GM12878 (cell line): ENCODE results near the gene KLHL22. TPM values are rescaled to one million over a fixed set of nuclear protein-coding genes. Genes with fewer than 3 reads are reported as not detected.

Experiments
- ATAC-seq: fragments of 200-7000 bp; cut with Tn5 transposase; 3 replicates; pipeline ENCODE4 v1.9.1; 2020; ENCODE audit warnings: mild to moderate bottlenecking, moderate library complexity
- BruUV-seq: library from RNA; stranded (reverse); fragments of 400-500 nt; replicated peaks from 2 replicates; lab custom pipeline; 2021; lab: Mats Ljungman, UMichigan
- CTCF ChIA-PET: fragments of 300-600 bp; sonication (Branson Sonifier 250); formaldehyde crosslinking; extraction: SDS; loops from one replicate; lab custom pipeline; 2021; ENCODE audit warnings: inconsistent platforms; lab: Yijun Ruan, JAX
- POLR2A ChIA-PET: fragments of 350-600 bp; formaldehyde crosslinking; extraction: SDS; loops from one replicate; lab custom pipeline; 2021; ENCODE audit warnings: inconsistent platforms; lab: Charles Lee
- RAD21 ChIA-PET: fragments of 300-600 bp; sonication (Branson Sonifier 250); formaldehyde crosslinking; loops from one replicate; lab custom pipeline; 2023; ENCODE audit warnings: antibody characterized with exemption; ENCODE audit not compliant: unreplicated experiment; lab: Charles Lee
- SMC1A ChIA-PET: fragments of 300-600 bp; sonication (Branson Sonifier 250); formaldehyde crosslinking; loops from one replicate; lab custom pipeline; 2023; ENCODE audit not compliant: unreplicated experiment, uncharacterized antibody; lab: Charles Lee
- DNase-seq: peaks from one replicate; pipeline ENCODE4 v3.0.0-alpha.2; 2011; ENCODE audit warnings: low read depth, low spot score
- FAIRE-seq: peaks from 3 replicates; lab custom pipeline; 2011; peaks lifted over from hg19 to GRCh38; lab: Jason Lieb, UNC
- H2AFZ ChIP-seq: 2 replicates; pipeline ENCODE4 v1.6.0; 2011; ENCODE audit warnings: low read depth, low read length, control low read depth; ENCODE audit not compliant: control insufficient read depth
- H3K27ac ChIP-seq: 2 replicates; pipeline ENCODE4 v1.5.1; 2011; ENCODE audit warnings: control low read depth; ENCODE audit not compliant: control insufficient read depth, insufficient read depth
- H3K27me3 ChIP-seq, 2 experiments: replicated peaks in 1 of 2; 2 replicates each; pipeline versions ENCODE4 v1.6.0 to v1.6.1; 2011; ENCODE audit warnings: low read length in 1 of 2; ENCODE audit not compliant: control insufficient read depth in 2 of 2, insufficient read depth in 2 of 2
- H3K36me3 ChIP-seq, 2 experiments: 2 replicates each; pipeline ENCODE4 v1.5.1; 2011; ENCODE audit warnings: low read length in 1 of 2; ENCODE audit not compliant: control insufficient read depth in 2 of 2, insufficient read depth in 2 of 2
- H3K4me1 ChIP-seq: 2 replicates; pipeline ENCODE4 v1.6.1; 2011; ENCODE audit warnings: mild to moderate bottlenecking, low read length, moderate library complexity, mixed read lengths; ENCODE audit not compliant: control insufficient read depth, insufficient read depth
- H3K4me2 ChIP-seq: 2 replicates; pipeline ENCODE4 v1.6.0; 2011; ENCODE audit warnings: control low read depth; ENCODE audit not compliant: control insufficient read depth, insufficient read depth
- H3K4me3 ChIP-seq: fragments of 200-600 bp; sonication (generic); 2 replicates; pipeline ENCODE4 v1.5.1; 2016
- H3K79me2 ChIP-seq: 2 replicates; pipeline ENCODE4 v1.6.0; 2011; ENCODE audit warnings: low read length; ENCODE audit not compliant: control insufficient read depth, insufficient read depth
- H3K9ac ChIP-seq: 2 replicates; pipeline ENCODE4 v1.8.0; 2011; ENCODE audit warnings: low read length, control low read depth, mixed read lengths; ENCODE audit not compliant: control insufficient read depth, insufficient read depth
- H3K9me3 ChIP-seq: replicated peaks from 3 replicates; pipeline ENCODE4 v1.5.1; 2011; ENCODE audit warnings: mild to moderate bottlenecking, low read length; ENCODE audit not compliant: control insufficient read depth, insufficient read depth
- H4K20me1 ChIP-seq: 2 replicates; pipeline ENCODE4 v1.6.0; 2011; ENCODE audit not compliant: control insufficient read depth, insufficient read depth
- ASH2L ChIP-seq: fragments of 300-600, 200-600 bp; sonication (generic); IDR thresholded peaks from 2 replicates; pipeline ENCODE4 v1.6.1; 2017; ENCODE audit warnings: low read depth, mild to moderate bottlenecking, borderline replicate concordance
- BMI1 ChIP-seq: fragments of 450-650 bp; IDR thresholded peaks from 2 replicates; pipeline ENCODE4 v1.6.1; 2016; ENCODE audit warnings: mild to moderate bottlenecking, moderate library complexity, borderline replicate concordance
- EZH2 ChIP-seq: IDR thresholded peaks from 2 replicates; pipeline ENCODE4 v1.6.1; 2012; ENCODE audit warnings: low read depth, mild to moderate bottlenecking, control low read depth, inconsistent platforms, low read length, borderline replicate concordance; ENCODE audit not compliant: control insufficient read depth
- FOXK2 ChIP-seq: fragments of 450-650 bp; IDR thresholded peaks from 2 replicates; pipeline ENCODE4 v1.6.1; 2017; ENCODE audit warnings: mild to moderate bottlenecking, moderate library complexity
- HDGF ChIP-seq: fragments of 450-650 bp; IDR thresholded peaks from 2 replicates; pipeline ENCODE4 v1.6.1; 2016; ENCODE audit warnings: antibody characterized with exemption
- IRF4 ChIP-seq: IDR thresholded peaks from 2 replicates; pipeline ENCODE4 v1.6.1; 2011; ENCODE audit warnings: low read depth, low read length
- JUND ChIP-seq: IDR thresholded peaks from 2 replicates; pipeline ENCODE4 v1.6.1; 2012; ENCODE audit warnings: low read depth, mild to moderate bottlenecking, low read length, improper control_type of control experiment, moderate library complexity
- NRF1 ChIP-seq: conservative IDR thresholded peaks from 2 replicates; pipeline ENCODE4 v1.6.1; 2011; ENCODE audit warnings: mild to moderate bottlenecking, low read depth, low read length, improper control_type of control experiment
- PKNOX1 ChIP-seq: fragments of 450-650 bp; IDR thresholded peaks from 2 replicates; pipeline ENCODE4 v1.6.1; 2016; ENCODE audit warnings: mild to moderate bottlenecking
- RAD21 ChIP-seq: IDR thresholded peaks from 2 replicates; pipeline ENCODE4 v1.6.1; 2011; ENCODE audit warnings: mild to moderate bottlenecking, low read depth, low read length, moderate library complexity; ENCODE audit not compliant: insufficient read depth
- SIX5 ChIP-seq: IDR thresholded peaks from 2 replicates; pipeline ENCODE4 v1.6.1; 2011; ENCODE audit warnings: mild to moderate bottlenecking, low read depth, low read length, moderate library complexity; ENCODE audit not compliant: severe bottlenecking
- SMARCA5 ChIP-seq: fragments of 450-650 bp; IDR thresholded peaks from 2 replicates; pipeline ENCODE4 v1.6.1; 2017; ENCODE audit warnings: mild to moderate bottlenecking
- TAF1 ChIP-seq: IDR thresholded peaks from 2 replicates; pipeline ENCODE4 v1.6.1; 2011; ENCODE audit warnings: mild to moderate bottlenecking, low read depth, low read length, borderline replicate concordance
- ZBED1 ChIP-seq: IDR thresholded peaks from 2 replicates; pipeline ENCODE4 v1.6.1; 2016; ENCODE audit warnings: borderline replicate concordance
- ZBTB11 ChIP-seq: fragments of 450-650 bp; formaldehyde crosslinking; IDR thresholded peaks from 2 replicates; pipeline ENCODE4 v1.5.0; 2022; ENCODE audit warnings: mild to moderate bottlenecking, missing genetic modification characterization
- whole genome bisulfite sequencing: methylation state at CpG from one replicate; pipeline ENCODE4 v1.1.6; 2016; ENCODE audit warnings: low lambda C conversion rate; ENCODE audit not compliant: insufficient replicate concordance, insufficient coverage; ENCODE audit errors: missing lambda C conversion rate; 5-methylcytosine and 5-hydroxymethylcytosine counted together
- in situ Hi-C: fragments of 300-500 bp; cut with MboI; formaldehyde crosslinking; loops from 9 replicates; pipeline ENCODE4 v1.14.3; 2018; ENCODE audit warnings: mixed read lengths
- intact Hi-C: fragments of 100-400 bp; cut with micrococcal nuclease; formaldehyde crosslinking; loops from one replicate; pipeline ENCODE4 v1.14.2; 2022; ENCODE audit not compliant: unreplicated experiment
- polyA plus RNA-seq, 11 experiments: library from polyadenylated mRNA; depleted of rRNA in 4 of 11; unstranded in 6 of 11; stranded (reverse) in 5 of 11; fragments of >200 nt; fragmentation: Nextera tagmentation in 4 of 11; fragmentation: Illumina TruSeq in 1 of 11; extraction: Ambion mirVana in 4 of 11; extraction: Trizol in 1 of 11; gene quantifications; 1 replicate in 1 of 11; 2 replicates in 10 of 11; pipeline versions ENCODE4 v1.2.1 to v1.2.3, GENCODE V29; 2011 to 2016; ENCODE audit warnings: inconsistent platforms in 2 of 11, missing spikeins in 2 of 11, low read depth in 1 of 11
- total RNA-seq, 4 experiments: library from RNA; depleted of rRNA in 3 of 4; stranded (reverse); fragments of >200 nt in 3 of 4; fragmentation: Illumina TruSeq in 1 of 4; extraction: Trizol in 1 of 4; gene quantifications; 2 replicates each; pipeline versions ENCODE4 v1.2.1 to v1.2.3, GENCODE V29; 2013 to 2021
- TF ChIP-seq, protein P1 (sequence below): fragments of 450-650 bp; IDR thresholded peaks from 2 replicates; pipeline ENCODE4 v1.6.1; 2017; ENCODE audit warnings: mild to moderate bottlenecking, low read depth, inconsistent platforms; ENCODE audit not compliant: poor library complexity, severe bottlenecking

KLHL22 gene
- total and polyA plus RNA-seq, 10 of the 15 experiments (the other 5 are each of a cell fraction or from before 2014, with no cell fraction given): 0.06 to 22.1 (median 14.2) TPM

- no peak overlapping the region for H3K27ac ChIP-seq
- no peak overlapping the region for H3K4me3 ChIP-seq
- intact Hi-C loops (no loop called here), in situ Hi-C loops (no loop called here)
- no peak for FAIRE-seq
- no peak for DNase-seq
- no peaks in the 10 kb centered on the region for H3K27me3 ChIP-seq
- 93% methylated on average over 15 of the region's 15 CpGs for WGBS
- H3K9ac ChIP-seq: no peak overlapping the region
- peaks cover 64% of the 10 kb centered on the region for H3K79me2 ChIP-seq
- no peaks in the 10 kb centered on the region for H3K9me3 ChIP-seq
- ATAC-seq: no peak
- ChIA-PET SMC1A (no interaction called here), POLR2A (no interaction called here), CTCF (interaction anchor here (1.2 kb wide), 1 partner anchor 41 kb away, joined by 4 read pairs; no protein-coding TSS in a partner anchor), RAD21 (interaction anchor here (1.0 kb wide), 1 partner anchor 18 kb away, joined by 3 read pairs; no protein-coding TSS in a partner anchor)
- BruUV-seq: no TSS peak
- no peaks in the 10 kb centered on the region; the same call in 1 of the 2 replicates for H3K4me1 ChIP-seq
- no peak overlapping the region for H3K4me2 ChIP-seq
- H3K36me3 ChIP-seq: peaks cover 19 to 34% of the 10 kb centered on the region in 2 experiments
- peaks cover 7% of the 10 kb centered on the region for H4K20me1 ChIP-seq
- H2AFZ ChIP-seq: no peak overlapping the region
- TF ChIP-seq NRF1: no peak
- no peak for TF ChIP-seq JUND
- TF ChIP-seq TAF1: no peak
- no peak for TF ChIP-seq EZH2
- no peak for TF ChIP-seq PKNOX1
- TF ChIP-seq SIX5: no peak
- TF ChIP-seq IRF4: no peak
- no peak for TF ChIP-seq ZBTB11
- TF ChIP-seq ASH2L: no peak
- TF ChIP-seq HDGF: no peak
- TF ChIP-seq BMI1: no peak
- TF ChIP-seq, protein P1, sequence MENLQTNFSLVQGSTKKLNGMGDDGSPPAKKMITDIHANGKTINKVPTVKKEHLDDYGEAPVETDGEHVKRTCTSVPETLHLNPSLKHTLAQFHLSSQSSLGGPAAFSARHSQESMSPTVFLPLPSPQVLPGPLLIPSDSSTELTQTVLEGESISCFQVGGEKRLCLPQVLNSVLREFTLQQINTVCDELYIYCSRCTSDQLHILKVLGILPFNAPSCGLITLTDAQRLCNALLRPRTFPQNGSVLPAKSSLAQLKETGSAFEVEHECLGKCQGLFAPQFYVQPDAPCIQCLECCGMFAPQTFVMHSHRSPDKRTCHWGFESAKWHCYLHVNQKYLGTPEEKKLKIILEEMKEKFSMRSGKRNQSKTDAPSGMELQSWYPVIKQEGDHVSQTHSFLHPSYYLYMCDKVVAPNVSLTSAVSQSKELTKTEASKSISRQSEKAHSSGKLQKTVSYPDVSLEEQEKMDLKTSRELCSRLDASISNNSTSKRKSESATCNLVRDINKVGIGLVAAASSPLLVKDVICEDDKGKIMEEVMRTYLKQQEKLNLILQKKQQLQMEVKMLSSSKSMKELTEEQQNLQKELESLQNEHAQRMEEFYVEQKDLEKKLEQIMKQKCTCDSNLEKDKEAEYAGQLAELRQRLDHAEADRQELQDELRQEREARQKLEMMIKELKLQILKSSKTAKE: no peak
- TF ChIP-seq FOXK2: no peak
- TF ChIP-seq ZBED1: no peak
- TF ChIP-seq SMARCA5: no peak
- TF ChIP-seq RAD21: no peak
Observed at GRCh38 chr22:20530368-20531153, 35.0 kb upstream of the KLHL22 start.
